ENCODE results near the gene DCP1A. TPM values are rescaled to one million over a fixed set of nuclear protein-coding genes. Genes with fewer than 3 reads are reported as not detected.

Gene DCP1A
- total RNA-seq, 1 donor from 2014 or later, result 22.8 TPM

- H3K4me3 ChIP-seq, result no peak overlapping the region
- DNase-seq (no peak), ATAC-seq (no peak)
- H3K27me3 ChIP-seq, result no peaks in the 10 kb centered on the region
- no peaks in the 10 kb centered on the region for H3K9me3 ChIP-seq
- peaks cover 4% of the 10 kb centered on the region for H3K36me3 ChIP-seq
- H3K27ac ChIP-seq, result peak overlapping the region; percentile 82
- TF ChIP-seq CTCF (IDR thresholded peaks at IDR 0.05), result no peak
- H3K4me1 ChIP-seq, result peaks cover 63% of the 10 kb centered on the region
- intact Hi-C loops (cut with DNase I), result no loop called here
These were observed 99.2 kb downstream of the DCP1A start for GRCh38 chr3:53248161-53248560.

DNA sequence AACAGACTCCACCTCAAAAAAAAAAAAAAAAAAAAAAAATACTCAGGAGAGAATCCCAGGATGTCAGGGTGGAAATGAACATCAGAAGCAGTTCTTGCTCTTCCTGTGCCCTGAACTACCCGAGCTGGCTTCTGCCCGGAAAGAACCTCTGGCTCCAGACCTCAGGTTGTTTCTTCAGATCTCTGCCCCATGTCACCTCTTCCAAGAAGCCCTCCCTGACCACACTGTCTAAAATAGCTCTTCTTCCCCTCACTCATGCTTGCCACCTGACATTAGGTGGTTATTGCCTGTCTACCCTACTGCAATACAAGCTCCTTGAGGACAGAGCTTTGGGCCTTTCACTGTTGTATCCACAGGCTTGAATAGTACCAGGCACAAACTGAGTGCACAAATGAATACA, 99.7 kb downstream of the DCP1A start:
- intact Hi-C loops (cut with DNase I), result no loop called here
- DNase-seq (no peak), ATAC-seq (no peak)
- Histone ChIP-seq H3K36me3 (peaks cover 4% of the 10 kb centered on the region), H3K27ac (no peak overlapping the region), H3K27me3 (no peaks in the 10 kb centered on the region), H3K4me3 (no peak overlapping the region), H3K4me1 (peaks cover 66% of the 10 kb centered on the region), H3K9me3 (no peaks in the 10 kb centered on the region)
- TF ChIP-seq CTCF (IDR thresholded peaks at IDR 0.05), result no peak

- peak; percentile 57 for ATAC-seq
- Histone ChIP-seq H3K36me3 (peaks cover 33% of the 10 kb centered on the region), H3K9me3 (no peaks in the 10 kb centered on the region), H3K4me1 (peaks cover 68% of the 10 kb centered on the region), H3K4me3 (no peak overlapping the region), H3K27ac (peak overlapping the region; percentile 77), H3K27me3 (no peaks in the 10 kb centered on the region)
- no peak for DNase-seq
- TF ChIP-seq CTCF (IDR thresholded peaks at IDR 0.05), result no peak
- intact Hi-C loops (cut with DNase I), result no loop called here
These were observed 103.1 kb downstream of the DCP1A start for GRCh38 chr3:53244271-53244670.

DNA sequence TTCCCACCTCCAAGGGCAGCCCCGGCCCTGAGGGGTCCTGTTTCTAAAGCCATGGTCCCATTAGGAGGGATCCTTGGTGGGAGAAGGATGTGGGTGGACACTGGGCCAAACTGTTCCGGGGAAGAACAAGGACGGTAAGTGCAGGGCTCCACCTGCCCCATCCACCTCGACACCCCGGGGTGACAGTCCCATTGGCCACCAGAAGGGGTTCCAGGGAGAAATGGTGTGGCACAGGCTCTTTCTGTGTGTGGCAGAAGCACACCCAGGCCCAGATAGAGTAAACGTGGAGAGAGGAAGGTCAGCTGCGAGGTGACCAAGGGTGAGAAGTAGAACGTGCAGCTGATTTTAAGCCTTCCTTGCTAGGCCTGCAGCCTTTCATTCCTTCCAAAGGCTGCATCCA, 103.6 kb downstream of the DCP1A start:
- ATAC-seq, result no peak
- Histone ChIP-seq H3K27me3 (no peaks in the 10 kb centered on the region), H3K4me3 (no peak overlapping the region), H3K9me3 (no peaks in the 10 kb centered on the region), H3K27ac (peak overlapping the region; percentile 77), H3K4me1 (peaks cover 67% of the 10 kb centered on the region), H3K36me3 (peaks cover 38% of the 10 kb centered on the region)
- intact Hi-C loops (cut with DNase I), result no loop called here
- no peak for TF ChIP-seq CTCF (IDR thresholded peaks at IDR 0.05)
- no peak for DNase-seq

- H3K4me1 ChIP-seq, result peaks cover 67% of the 10 kb centered on the region
- DNase-seq, result peak; percentile 73
- H3K9me3 ChIP-seq, result no peaks in the 10 kb centered on the region
- H3K36me3 ChIP-seq, result peaks cover 42% of the 10 kb centered on the region
- no peak for TF ChIP-seq CTCF (IDR thresholded peaks at IDR 0.05)
- peak overlapping the region; percentile 77 for H3K27ac ChIP-seq
- no peak overlapping the region for H3K4me3 ChIP-seq
- peak; percentile 30 for ATAC-seq
- intact Hi-C loops (cut with DNase I), result no loop called here
- no peaks in the 10 kb centered on the region for H3K27me3 ChIP-seq
These were observed 104.2 kb downstream of the DCP1A start for GRCh38 chr3:53243165-53243564.

GRCh38 chr3:53242642-53243041, 104.7 kb downstream of the DCP1A start:
- intact Hi-C loops (cut with DNase I), result no loop called here
- peak; percentile 64 for ATAC-seq
- Histone ChIP-seq H3K9me3 (no peaks in the 10 kb centered on the region), H3K4me1 (peaks cover 65% of the 10 kb centered on the region), H3K27me3 (no peaks in the 10 kb centered on the region), H3K36me3 (peaks cover 48% of the 10 kb centered on the region), H3K27ac (peak overlapping the region; percentile 77), H3K4me3 (no peak overlapping the region)
- TF ChIP-seq CTCF (IDR thresholded peaks at IDR 0.05), result no peak
- DNase-seq, result peak; percentile 76

All from upper lobe of right lung (tissue), 1 donor.